HS-27A (cell line): ENCODE data around the gene MED13L.

Experiments used
- DNase-seq: peaks from one replicate; pipeline ENCODE4 v3.0.0-alpha.2; 2012; ENCODE audit warnings: low read depth, missing footprints

The MED13L gene

GRCh38 chr12:116182359-116183063, 95.0 kb downstream of the MED13L start:
- no peak for DNase-seq

DNA sequence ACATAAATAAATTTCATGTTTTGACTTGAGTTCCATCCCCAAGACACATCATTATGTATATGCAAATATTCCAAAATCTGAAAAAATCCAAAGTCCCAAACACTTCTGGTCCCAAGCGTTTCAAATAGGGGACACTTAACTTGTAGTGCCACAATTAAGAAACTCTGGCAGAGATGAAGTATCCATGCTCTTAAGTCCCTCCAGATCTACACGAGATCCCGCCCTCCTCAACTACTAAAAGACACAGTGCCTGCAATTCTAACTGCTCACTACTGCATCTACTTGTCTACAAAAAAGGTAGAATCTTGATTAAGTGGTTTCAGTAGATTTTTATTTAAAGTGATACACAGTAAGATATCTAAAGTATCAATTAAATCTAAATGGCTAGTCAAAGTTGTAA, 97.0 kb downstream of the MED13L start:
- no peak for DNase-seq

DNA sequence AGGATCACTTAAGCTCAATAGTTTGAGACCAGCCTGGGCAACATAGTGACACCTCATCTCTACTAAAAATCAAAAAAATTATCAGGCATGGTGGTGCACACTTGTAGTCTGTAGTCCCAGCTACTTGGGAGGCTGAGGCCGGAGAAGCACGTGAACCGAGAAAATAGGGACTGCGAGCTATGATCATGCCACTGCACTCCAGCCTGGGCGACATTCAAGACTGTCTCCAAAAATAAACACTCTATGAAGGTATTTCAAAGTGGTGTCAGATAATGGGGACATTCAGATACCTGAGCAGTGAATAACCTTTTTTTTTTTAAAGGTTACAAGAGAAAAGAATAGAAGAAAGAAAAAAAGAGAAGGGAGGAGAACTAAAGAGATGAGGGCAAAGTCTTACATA, 98.1 kb downstream of the MED13L start:
- no peak for DNase-seq

GRCh38 chr12:116177017-116177416, 100.5 kb downstream of the MED13L start:
- no peak for DNase-seq

- no peak for DNase-seq
These were observed 102.6 kb downstream of the MED13L start for GRCh38 chr12:116174904-116175303.

- no peak for DNase-seq
These were observed 103.5 kb downstream of the MED13L start for GRCh38 chr12:116174006-116174405.

- no peak for DNase-seq
These were observed 105.2 kb downstream of the MED13L start for GRCh38 chr12:116172224-116172849.

DNA sequence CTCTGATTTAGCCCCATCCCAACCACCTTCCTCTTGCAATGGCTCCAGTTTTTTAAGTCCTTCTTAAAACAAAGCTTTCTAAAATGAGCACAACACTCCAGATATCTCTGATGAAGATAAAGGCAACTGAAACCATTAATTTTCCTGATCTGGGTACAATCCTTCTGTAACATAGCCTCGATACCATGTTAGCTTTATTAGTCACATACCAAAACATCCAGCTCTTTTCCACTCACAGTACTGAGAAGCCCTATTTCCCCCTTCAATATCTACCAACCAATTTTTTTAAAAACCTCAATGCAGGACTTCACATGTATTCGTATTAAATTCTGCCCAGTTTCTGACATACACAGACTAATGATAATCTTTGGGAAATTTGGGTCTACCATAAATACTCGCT, 105.9 kb downstream of the MED13L start:
- DNase-seq, result no peak

DNA sequence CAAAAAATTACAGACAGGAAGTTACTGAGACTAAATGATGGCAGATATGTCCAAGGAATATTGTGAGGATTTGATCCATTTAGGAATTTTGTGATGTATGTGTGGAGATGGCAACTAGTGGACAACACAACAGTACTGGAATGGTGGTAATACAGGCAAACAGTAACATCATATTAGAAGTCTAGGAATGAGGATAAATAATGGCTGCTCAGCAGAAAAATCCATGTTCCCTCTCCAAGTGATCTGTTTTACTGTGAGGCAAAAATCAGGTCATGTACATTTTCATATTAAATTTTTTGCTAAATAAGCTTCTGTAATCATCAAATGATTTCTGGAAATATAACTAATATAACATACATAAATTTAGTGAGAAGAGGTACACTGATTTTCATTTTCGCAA, 108.4 kb downstream of the MED13L start:
- no peak for DNase-seq

- DNase-seq, result no peak
These were observed 111.2 kb downstream of the MED13L start for GRCh38 chr12:116166306-116166705.

DNA sequence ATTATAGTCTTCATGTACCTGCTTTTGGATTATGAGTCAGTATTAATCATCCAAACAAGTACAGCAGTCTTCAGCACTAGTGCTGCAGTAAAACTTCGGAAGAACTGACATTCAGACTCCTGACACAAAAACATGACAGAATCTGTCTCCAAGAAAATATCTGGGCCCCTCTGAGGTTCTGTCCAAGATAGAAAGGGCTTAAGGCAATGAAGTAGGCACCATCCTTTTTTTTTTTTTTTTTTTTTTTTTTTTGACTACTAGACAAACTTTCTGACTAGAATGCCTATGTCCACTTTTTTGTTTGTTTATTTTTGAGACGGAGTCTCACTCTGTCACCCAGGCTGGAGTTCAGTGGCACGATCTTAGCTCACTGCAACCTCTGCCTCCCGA, 112.5 kb downstream of the MED13L start:
- DNase-seq, result no peak

- no peak for DNase-seq
These were observed 113.0 kb downstream of the MED13L start for GRCh38 chr12:116164250-116165035.

GRCh38 chr12:116162071-116162470, 115.4 kb downstream of the MED13L start:
- DNase-seq, result no peak

DNA sequence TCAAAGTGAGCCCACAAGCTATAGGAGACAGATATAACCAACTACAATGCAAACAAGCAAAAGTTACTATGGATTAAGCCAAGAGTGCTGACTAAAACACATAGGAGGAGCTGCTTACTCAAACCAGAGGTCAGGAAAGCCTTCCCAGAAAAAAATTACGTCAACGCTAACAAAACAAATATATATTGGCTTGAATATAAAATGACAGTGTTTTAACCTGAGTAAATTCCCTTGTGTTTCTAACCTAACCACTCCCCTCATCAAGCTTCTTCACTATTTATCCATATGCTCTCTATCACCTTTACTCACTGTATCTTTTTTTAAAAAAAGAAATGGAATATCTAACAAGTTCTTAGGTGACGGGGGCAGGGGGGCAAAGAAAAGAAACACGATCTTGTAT, 115.9 kb downstream of the MED13L start:
- no peak for DNase-seq

GRCh38 chr12:116160883-116161458, 116.5 kb downstream of the MED13L start:
- no peak for DNase-seq

- no peak for DNase-seq
These were observed 117.3 kb downstream of the MED13L start for GRCh38 chr12:116160231-116160630.

DNA sequence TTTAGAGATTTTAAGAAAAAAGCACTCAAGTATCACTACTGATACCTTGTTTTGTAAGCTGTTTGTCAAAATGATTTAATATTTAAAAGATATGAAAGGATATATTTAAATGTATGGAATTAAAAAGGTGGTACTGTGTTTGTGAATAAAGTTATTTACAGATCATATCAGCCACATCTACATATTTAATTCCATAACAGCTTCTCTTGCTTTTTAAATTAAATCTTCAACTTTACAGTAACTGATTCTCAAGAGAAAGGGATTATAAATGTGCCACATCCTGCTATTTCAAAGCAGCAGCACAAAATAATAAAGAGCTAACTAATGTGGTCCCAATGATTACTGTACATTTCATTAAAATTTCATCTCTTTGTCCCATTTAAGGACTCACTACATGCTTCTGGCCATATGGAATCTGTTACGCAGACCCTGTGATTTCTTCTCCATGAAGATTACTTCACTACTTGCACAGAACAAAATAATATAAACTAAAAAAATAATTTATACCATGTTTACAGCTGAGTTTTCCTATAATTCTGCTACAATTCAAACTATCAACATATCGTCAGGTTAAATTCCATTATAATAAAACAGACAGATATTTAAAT, 117.8 kb downstream of the MED13L start:
- DNase-seq, result no peak

DNA sequence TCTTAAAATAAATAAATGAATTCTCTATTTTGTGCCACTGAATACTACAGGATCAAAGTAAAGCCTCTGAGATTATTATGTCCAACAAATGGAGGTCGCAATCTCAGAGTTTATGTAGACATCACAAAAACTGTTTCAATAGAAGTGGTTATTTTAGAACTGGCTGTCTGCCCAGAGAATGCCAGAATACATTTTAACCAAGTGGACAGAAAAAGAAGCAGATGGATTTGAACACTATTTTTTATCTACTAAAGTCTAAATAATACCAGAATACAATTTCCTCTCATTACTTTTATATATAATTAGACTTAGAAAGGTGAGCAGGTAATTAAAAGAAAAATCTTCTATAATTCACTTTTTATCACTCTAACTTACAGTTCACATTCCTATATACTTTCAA, 118.3 kb downstream of the MED13L start:
- DNase-seq, result no peak

DNA sequence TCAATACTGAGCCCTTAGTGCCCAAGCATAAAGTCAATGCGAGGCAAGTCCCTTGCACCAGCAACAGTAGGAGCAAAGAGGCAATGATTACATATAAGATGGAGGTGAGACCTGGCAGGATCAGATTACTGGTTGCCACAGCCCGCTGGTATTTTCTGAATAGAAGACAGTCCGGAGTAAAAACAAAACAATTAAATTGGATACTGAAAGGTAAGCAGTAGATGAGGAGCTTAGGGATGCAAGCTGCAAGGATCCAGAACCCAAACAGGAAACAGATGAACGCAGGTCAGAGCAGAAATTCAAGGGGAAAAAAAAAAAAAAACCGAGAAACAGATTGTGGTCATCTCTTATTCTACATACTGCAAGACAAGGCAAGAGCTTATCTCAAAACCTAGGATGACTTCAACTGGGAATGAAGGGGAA, 119.6 kb downstream of the MED13L start:
- DNase-seq, result no peak

DNA sequence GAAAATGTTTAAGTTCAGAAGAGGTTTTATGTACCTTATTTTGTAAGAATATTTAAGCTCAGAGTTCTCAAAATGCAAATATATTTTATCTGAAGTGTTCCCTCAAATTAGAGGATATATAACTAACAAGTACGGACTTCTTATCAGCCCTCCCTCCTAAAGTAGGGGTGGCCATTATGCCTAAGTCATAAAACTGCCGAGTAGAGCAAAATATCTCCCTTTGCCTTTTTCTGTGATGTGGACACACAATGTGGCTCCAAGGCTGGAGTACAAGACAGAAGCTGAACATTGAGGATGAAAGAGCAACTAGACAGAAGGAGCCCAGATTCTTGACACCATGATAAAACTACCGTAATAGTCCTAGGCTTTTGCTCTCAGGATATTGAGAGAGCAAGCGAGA, 120.9 kb downstream of the MED13L start:
- DNase-seq, result no peak

GRCh38 chr12:116155383-116155782, 122.1 kb downstream of the MED13L start:
- DNase-seq, result no peak

GRCh38 chr12:116153983-116154382, 123.5 kb downstream of the MED13L start:
- no peak for DNase-seq
